ENCODE data around the gene C16orf74. TPM values are rescaled to one million over a fixed set of nuclear protein-coding genes. Genes with fewer than 3 reads are reported as not detected.

C16orf74 gene
- 1.9 TPM for total RNA-seq

DNA sequence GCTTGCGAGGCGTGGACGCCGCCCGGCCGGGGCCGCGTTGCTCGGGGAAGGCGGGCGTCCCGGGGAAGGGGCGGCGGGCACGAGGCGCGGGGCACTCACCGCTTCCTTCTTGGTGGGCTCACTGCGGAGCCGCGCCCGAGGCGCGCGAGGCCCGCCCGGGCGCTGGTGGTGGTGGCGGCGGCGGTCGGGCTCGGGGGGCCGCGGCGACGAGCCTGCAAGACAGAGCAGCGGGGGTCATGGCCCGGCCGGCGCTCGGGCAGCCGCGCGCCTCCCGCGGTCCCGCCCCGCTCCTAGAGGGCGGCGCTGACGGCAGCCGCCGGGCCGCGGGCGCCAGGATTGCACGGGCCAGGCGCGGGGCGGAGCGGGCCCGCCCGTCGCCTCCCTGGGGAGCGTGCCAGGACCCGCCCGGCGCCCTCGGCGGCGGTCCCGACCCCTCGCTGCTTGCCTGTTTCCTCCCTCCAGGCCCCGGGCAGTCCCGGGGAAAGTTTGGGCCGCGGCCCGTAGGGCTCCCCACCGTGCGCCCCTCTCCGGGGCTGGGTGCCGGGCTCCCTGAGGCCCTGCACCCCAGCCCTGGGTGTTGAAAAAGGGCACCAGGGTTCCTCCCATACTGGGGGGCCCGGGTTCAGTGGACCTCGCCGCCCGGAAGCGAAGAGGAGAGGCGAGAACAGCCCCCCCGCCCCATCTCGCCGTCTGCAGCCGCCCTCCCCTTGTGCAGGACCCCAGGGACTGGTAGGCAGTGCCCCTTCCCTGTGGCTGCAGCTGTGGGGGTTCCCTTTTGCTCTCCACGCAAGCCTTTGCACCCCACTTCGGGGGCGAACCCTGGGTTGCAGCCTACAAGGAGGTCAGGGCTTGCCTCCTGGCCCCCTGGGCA, at the start of gene C16orf74:
Gene C16orf74 (minus strand): TSS at position 270 of the 871 bp plus-strand sequence. CDS start 15,879 bp downstream, outside the sequence.

GRCh38 chr16:85799497-85800320, 48.8 kb upstream of the C16orf74 start, which contains the start of the genes COX4I1 and EMC8:
Gene COX4I1 (plus strand): TSS chr16:85799695. CDS start chr16:85801206, 1,511 bp downstream.
Gene EMC8 (minus strand): TSS chr16:85799544. CDS start chr16:85799295, 249 bp downstream.

DNA sequence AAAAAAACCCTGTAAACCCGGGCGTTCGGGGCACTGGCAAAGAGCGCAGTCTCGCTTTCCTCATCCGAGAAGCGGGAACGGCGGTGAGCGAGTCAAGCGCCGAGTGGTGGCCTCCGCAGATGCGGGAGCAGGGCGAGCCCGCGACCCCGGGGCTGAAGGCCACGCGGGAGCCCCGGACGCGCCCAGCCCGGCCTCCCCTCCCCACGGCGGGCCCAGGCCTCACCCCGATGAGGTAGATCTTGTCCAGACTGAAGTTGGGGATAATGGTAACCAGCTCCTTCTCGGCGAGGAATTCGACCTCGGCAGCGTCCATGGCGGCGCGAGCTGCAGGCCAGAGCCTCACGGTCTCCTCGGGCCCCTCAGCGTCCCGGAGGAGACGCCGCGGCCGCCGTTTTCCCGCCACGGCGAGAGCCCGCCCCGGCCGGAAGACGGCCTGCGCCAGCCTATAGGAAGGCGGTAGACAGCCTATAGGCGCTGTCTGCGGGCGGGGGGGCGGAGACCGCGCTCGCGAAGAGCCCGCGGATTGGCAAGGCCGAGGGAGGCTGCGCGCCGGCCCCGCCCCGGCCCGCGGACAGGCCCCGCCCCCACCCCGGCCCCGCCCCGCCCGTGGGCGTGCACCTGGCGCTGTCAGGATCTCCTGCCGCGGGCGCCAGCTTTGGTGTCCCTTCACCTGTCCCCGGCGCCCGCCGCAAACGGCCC, 62.2 kb downstream of the C16orf74 start, which contains the start of gene GINS2:
Gene GINS2 (minus strand): TSS at position 369 of the 699 bp plus-strand sequence. CDS start 56 bp downstream, at position 313.

Small RNA genes within 50 kb of the gene (small RNA-seq; reads per million reads assigned to genes)
- gene RN7SL381P (ENCODE audit: low replicate concordance) (not detected), gene RNU1-103P (ENCODE audit: low replicate concordance) (not detected)

Other genes starting within 250 kb of the C16orf74 start
- gene GSE1, start 137.8 kb downstream of the C16orf74 start, total RNA-seq: 108 TPM
- 7.5 TPM for gene GINS2, start 62.1 kb downstream of the C16orf74 start, total RNA-seq
- 23.8 TPM for gene EMC8, start 48.4 kb upstream of the C16orf74 start, total RNA-seq
- gene COX4I1, start 48.6 kb upstream of the C16orf74 start, total RNA-seq: 181 TPM
- 3.1 TPM for gene IRF8, start 148.1 kb upstream of the C16orf74 start, total RNA-seq

All from parietal lobe (tissue), 2 donors.